ENCODE data around the gene STK11.
"Not testable (repeated sequence)": the region's sequence is repeated elsewhere in the genome, so short reads cannot be mapped to it uniquely, and the experiment has no call there.

STK11 gene

GRCh38 chr19:1169921-1170885 lies 35.4 kb upstream of the STK11 start:
- DNase-seq = no peak

- no peak for DNase-seq
Measured at GRCh38 chr19:1170938-1171754, 34.4 kb upstream of the STK11 start.

GRCh38 chr19:1171755-1172352 lies 33.7 kb upstream of the STK11 start:
- DNase-seq = no peak

GRCh38 chr19:1172353-1173158 lies 33.0 kb upstream of the STK11 start:
- DNase-seq = no peak

GRCh38 chr19:1173159-1173844 lies 32.3 kb upstream of the STK11 start:
- peak in 1 of 2 donors; percentile 33 for DNase-seq

- DNase-seq = peak; percentile 92
Measured at GRCh38 chr19:1173845-1174809, 31.5 kb upstream of the STK11 start, which contains the start of gene SBNO2. TSS of gene SBNO2 (minus strand) at chr19:1174268. CDS start at chr19:1154276, 19,992 bp downstream.

GRCh38 chr19:1177322-1178114 lies 28.1 kb upstream of the STK11 start:
- no peak for DNase-seq

- no peak for DNase-seq
Measured at GRCh38 chr19:1181606-1182005, 24.0 kb upstream of the STK11 start.

GRCh38 chr19:1182068-1182467 lies 23.5 kb upstream of the STK11 start:
- DNase-seq = no peak

GRCh38 chr19:1182727-1183126 lies 22.9 kb upstream of the STK11 start:
- no peak for DNase-seq

GRCh38 chr19:1183543-1184172 lies 21.9 kb upstream of the STK11 start:
- DNase-seq = no peak

- peak; percentile 39 to 43 for DNase-seq
Measured at GRCh38 chr19:1189419-1189818, 16.2 kb upstream of the STK11 start.

- no peak for DNase-seq
Measured at GRCh38 chr19:1199531-1199930, 6.0 kb upstream of the STK11 start.

- not testable (repeated sequence) for DNase-seq
Measured at GRCh38 chr19:1200614-1201013, 5.0 kb upstream of the STK11 start.

- no peak for DNase-seq
Measured at GRCh38 chr19:1206150-1206863, 729 bp downstream of the STK11 start.

GRCh38 chr19:1206864-1207450 lies 1.4 kb downstream of the STK11 start:
- DNase-seq = peak; percentile 26 to 49

GRCh38 chr19:1208830-1209229 lies 3.3 kb downstream of the STK11 start:
- DNase-seq = not testable (repeated sequence)

GRCh38 chr19:1210227-1210538 lies 4.6 kb downstream of the STK11 start:
- DNase-seq = no peak

All from CD4-positive, alpha-beta T cell treated with Interleukin-1 beta for 1 hour (primary cell).